Measurements from ENCODE around the gene COL6A5.

- TF ChIP-seq, protein P1, sequence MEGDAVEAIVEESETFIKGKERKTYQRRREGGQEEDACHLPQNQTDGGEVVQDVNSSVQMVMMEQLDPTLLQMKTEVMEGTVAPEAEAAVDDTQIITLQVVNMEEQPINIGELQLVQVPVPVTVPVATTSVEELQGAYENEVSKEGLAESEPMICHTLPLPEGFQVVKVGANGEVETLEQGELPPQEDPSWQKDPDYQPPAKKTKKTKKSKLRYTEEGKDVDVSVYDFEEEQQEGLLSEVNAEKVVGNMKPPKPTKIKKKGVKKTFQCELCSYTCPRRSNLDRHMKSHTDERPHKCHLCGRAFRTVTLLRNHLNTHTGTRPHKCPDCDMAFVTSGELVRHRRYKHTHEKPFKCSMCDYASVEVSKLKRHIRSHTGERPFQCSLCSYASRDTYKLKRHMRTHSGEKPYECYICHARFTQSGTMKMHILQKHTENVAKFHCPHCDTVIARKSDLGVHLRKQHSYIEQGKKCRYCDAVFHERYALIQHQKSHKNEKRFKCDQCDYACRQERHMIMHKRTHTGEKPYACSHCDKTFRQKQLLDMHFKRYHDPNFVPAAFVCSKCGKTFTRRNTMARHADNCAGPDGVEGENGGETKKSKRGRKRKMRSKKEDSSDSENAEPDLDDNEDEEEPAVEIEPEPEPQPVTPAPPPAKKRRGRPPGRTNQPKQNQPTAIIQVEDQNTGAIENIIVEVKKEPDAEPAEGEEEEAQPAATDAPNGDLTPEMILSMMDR (conservative IDR thresholded peaks at IDR 0.05 in 1 of 2, IDR thresholded peaks at IDR 0.05 in 1 of 2; ENCODE audit: low read depth in 1 of 2, low read length in 2 of 2): no peak
- TF ChIP-seq EZH2 (IDR thresholded peaks at IDR 0.05; ENCODE audit: low read length, missing control alignments): no peak
These were observed 34.9 kb downstream of the COL6A5 start for GRCh38 chr3:130380398-130380797.
